ENCODE measurements around the gene ZNF254.

DNA sequence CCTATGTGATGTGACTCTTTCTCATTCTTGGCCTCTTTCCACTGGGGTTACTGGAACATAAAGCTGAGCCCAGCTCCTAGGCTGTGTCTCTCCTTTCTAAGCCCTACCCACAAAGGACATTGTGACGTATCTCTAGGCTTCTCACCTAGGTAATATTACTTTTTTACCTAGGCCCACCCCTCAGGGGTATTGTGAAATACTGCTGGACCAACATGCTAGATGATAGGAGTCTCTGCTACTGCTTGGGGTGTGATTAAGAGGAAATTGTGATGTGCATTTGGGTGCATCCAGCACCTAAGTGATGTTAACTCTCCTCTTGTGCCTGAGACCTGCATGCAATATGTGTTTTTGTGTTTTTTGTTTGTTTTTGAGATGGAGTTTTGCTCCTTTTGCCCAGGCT is 22.8 kb upstream of the ZNF254 start:
- TF ChIP-seq, protein P1, sequence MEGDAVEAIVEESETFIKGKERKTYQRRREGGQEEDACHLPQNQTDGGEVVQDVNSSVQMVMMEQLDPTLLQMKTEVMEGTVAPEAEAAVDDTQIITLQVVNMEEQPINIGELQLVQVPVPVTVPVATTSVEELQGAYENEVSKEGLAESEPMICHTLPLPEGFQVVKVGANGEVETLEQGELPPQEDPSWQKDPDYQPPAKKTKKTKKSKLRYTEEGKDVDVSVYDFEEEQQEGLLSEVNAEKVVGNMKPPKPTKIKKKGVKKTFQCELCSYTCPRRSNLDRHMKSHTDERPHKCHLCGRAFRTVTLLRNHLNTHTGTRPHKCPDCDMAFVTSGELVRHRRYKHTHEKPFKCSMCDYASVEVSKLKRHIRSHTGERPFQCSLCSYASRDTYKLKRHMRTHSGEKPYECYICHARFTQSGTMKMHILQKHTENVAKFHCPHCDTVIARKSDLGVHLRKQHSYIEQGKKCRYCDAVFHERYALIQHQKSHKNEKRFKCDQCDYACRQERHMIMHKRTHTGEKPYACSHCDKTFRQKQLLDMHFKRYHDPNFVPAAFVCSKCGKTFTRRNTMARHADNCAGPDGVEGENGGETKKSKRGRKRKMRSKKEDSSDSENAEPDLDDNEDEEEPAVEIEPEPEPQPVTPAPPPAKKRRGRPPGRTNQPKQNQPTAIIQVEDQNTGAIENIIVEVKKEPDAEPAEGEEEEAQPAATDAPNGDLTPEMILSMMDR (IDR thresholded peaks at IDR 0.05; ENCODE audit: low read depth, low read length): no peak
- no peak for TF ChIP-seq POLR2A (IDR thresholded peaks at IDR 0.05; ENCODE audit: extremely low read depth, insufficient read length)
- TF ChIP-seq, protein P2, sequence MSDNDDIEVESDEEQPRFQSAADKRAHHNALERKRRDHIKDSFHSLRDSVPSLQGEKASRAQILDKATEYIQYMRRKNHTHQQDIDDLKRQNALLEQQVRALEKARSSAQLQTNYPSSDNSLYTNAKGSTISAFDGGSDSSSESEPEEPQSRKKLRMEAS (IDR thresholded peaks at IDR 0.05; ENCODE audit: low read depth, low read length): no peak
- TF ChIP-seq MYC (IDR thresholded peaks at IDR 0.05; ENCODE audit: low read depth, low read length): no peak

Measured in NB4 (cell line).